HEK293 (cell line): ENCODE results near the gene MACO1.
A peak's percentile ranks its signal among the peaks of the same experiment; 100 is the strongest.

ENCODE experiments used
- CTCF ChIA-PET: fragments of 350-600 bp; formaldehyde crosslinking; extraction: SDS; loops from one replicate; lab custom pipeline; 2021; ENCODE audit warnings: antibody characterized with exemption; lab: Yijun Ruan, JAX
- POLR2A ChIA-PET: fragments of 300-600 bp; formaldehyde crosslinking; extraction: SDS; loops from one replicate; lab custom pipeline; 2020; ENCODE audit warnings: antibody characterized with exemption, inconsistent platforms; lab: Yijun Ruan, JAX
- H3K27ac ChIP-seq: fragments of 200-500 bp; sonication (Bioruptor generic); 2 replicates; pipeline ENCODE4 v1.5.1; 2014; ENCODE audit warnings: low read depth, low read length, control low read depth, inconsistent platforms; ENCODE audit errors: extremely low read depth
- H3K36me3 ChIP-seq, 2 experiments: fragments of 200-500 bp in 1 of 2; sonication (Bioruptor generic) in 1 of 2; 1 replicate in 1 of 2; 2 replicates in 1 of 2; pipeline ENCODE4 v1.5.1; 2014 to 2017; ENCODE audit warnings: inconsistent platforms in 2 of 2, low read length in 2 of 2; ENCODE audit not compliant: control insufficient read depth in 2 of 2, insufficient read depth in 1 of 2
- H3K4me1 ChIP-seq: fragments of 200-500 bp; sonication (Bioruptor generic); 2 replicates; pipeline ENCODE4 v1.5.1; 2014; ENCODE audit warnings: mild to moderate bottlenecking, low read length, inconsistent platforms; ENCODE audit not compliant: control insufficient read depth, insufficient read depth
- H3K4me3 ChIP-seq: 2 replicates; pipeline ENCODE4 v1.5.1; 2011; ENCODE audit warnings: low read depth, mild to moderate bottlenecking, control low read depth, low read length, moderate library complexity
- H3K9me3 ChIP-seq: fragments of 200-500 bp; sonication (Bioruptor generic); 2 replicates; pipeline ENCODE4 v1.5.1; 2014; ENCODE audit warnings: low read depth, low read length, inconsistent platforms; ENCODE audit not compliant: control insufficient read depth, insufficient read depth
- FEZF1 ChIP-seq: fragments of 450-650 bp; formaldehyde crosslinking; IDR thresholded peaks from 2 replicates; pipeline ENCODE4 v1.5.1; 2016; ENCODE audit warnings: missing biosample characterization, missing genetic modification characterization
- IKZF3 ChIP-seq: fragments of 450-650 bp; IDR thresholded peaks from 2 replicates; pipeline ENCODE4 v1.5.0; 2018; ENCODE audit warnings: missing biosample characterization, mild to moderate bottlenecking, missing genetic modification characterization, moderate library complexity
- PRDM2 ChIP-seq: fragments of 450-650 bp; formaldehyde crosslinking; IDR thresholded peaks from 2 replicates; pipeline ENCODE4 v1.5.1; 2016; ENCODE audit warnings: missing biosample characterization, missing genetic modification characterization, borderline replicate concordance
- PRDM6 ChIP-seq: fragments of 450-650 bp; formaldehyde crosslinking; IDR thresholded peaks from 2 replicates; pipeline ENCODE4 v1.5.1; 2017; ENCODE audit warnings: missing biosample characterization, missing genetic modification characterization
- TRIM28 ChIP-seq: IDR thresholded peaks from 2 replicates; pipeline ENCODE4 v1.6.1; 2011; ENCODE audit warnings: low read length, control low read depth, borderline replicate concordance
- ZBTB6 ChIP-seq: fragments of 450-650 bp; formaldehyde crosslinking; IDR thresholded peaks from 2 replicates; pipeline ENCODE4 v1.5.1; 2017; ENCODE audit warnings: missing biosample characterization, missing genetic modification characterization
- ZNF239 ChIP-seq: fragments of 450-650 bp; formaldehyde crosslinking; IDR thresholded peaks from 2 replicates; pipeline ENCODE4 v1.5.1; 2016; ENCODE audit warnings: missing biosample characterization, missing genetic modification characterization
- ZNF530 ChIP-seq: fragments of 450-650 bp; formaldehyde crosslinking; IDR thresholded peaks from 2 replicates; pipeline ENCODE4 v1.5.1; 2016; ENCODE audit warnings: low read depth, missing biosample characterization, missing genetic modification characterization
- ZNF585B ChIP-seq: fragments of 450-650 bp; formaldehyde crosslinking; IDR thresholded peaks from 2 replicates; pipeline ENCODE4 v1.5.1; 2016; ENCODE audit warnings: missing biosample characterization, missing genetic modification characterization
- ZNF785 ChIP-seq: fragments of 450-650 bp; formaldehyde crosslinking; IDR thresholded peaks from 2 replicates; pipeline ENCODE4 v1.5.1; 2016; ENCODE audit warnings: missing biosample characterization, missing genetic modification characterization
- ZSCAN16 ChIP-seq: fragments of 450-650 bp; formaldehyde crosslinking; IDR thresholded peaks from 2 replicates; pipeline ENCODE4 v1.5.1; 2016; ENCODE audit warnings: missing biosample characterization, missing genetic modification characterization
- ZSCAN30 ChIP-seq: fragments of 450-650 bp; IDR thresholded peaks from 2 replicates; pipeline ENCODE4 v1.5.1; 2018; ENCODE audit warnings: missing biosample characterization, mild to moderate bottlenecking, missing genetic modification characterization, moderate library complexity
- TF ChIP-seq, protein P1 (sequence below): fragments of 450-650 bp; formaldehyde crosslinking; IDR thresholded peaks from 2 replicates; pipeline ENCODE4 v1.5.1; 2017; ENCODE audit warnings: missing biosample characterization, missing genetic modification characterization

The MACO1 gene

GRCh38 chr1:25484533-25484932, 53.8 kb downstream of the MACO1 start (continued):
- no peak for TF ChIP-seq PRDM2 (tag by site-specific recombination)
- TF ChIP-seq ZNF239 (tag by site-specific recombination) = no peak
- TF ChIP-seq ZNF530 (tag by site-specific recombination) = no peak
- no peak for TF ChIP-seq ZBTB6 (tag by site-specific recombination)

DNA sequence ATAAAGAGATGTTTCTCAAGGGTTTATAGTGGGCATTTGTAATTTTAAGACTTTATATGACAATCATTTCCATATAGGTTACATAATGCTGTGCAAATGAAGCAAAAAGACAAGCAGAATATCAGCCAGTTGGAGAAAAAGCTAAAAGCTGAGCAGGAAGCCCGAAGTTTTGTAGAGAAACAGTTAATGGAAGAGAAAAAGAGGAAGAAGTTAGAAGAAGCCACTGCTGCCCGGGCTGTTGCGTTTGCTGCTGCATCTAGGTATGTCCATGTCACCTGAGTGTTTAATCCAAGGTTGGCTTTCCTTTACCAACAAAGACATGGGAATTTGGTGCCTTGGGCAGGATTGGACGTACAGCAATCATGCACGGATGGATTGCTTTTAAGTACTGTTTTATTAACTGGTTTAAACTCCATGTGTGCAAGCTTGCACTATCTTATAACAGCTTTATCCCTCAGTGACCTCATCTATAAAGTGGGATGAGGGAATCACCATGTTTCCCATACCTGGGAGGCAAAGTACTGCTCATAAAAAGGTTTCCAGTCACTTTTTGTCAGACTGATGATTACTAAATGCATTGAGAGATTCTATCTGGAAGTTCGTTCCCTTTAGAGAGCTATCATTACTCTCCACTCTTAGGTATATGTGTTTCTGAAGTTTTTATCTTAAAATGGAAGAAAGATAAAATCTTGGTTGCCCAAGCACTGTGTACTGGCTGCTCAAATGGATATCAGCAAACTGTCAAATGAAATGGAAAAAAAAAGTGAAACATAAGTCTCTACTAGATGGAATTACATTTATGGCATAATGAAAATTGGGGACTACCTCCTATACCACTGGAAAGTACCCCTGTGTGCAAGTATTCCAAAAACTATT, 55.1 kb downstream of the MACO1 start:
- Histone ChIP-seq H3K36me3 (peaks cover 8 to 37% of the 10 kb centered on the region in 2 experiments), H3K4me3 (no peak overlapping the region), H3K4me1 (peaks cover 4% of the 10 kb centered on the region; the same call in 1 of the 2 replicates), H3K9me3 (no peaks in the 10 kb centered on the region), H3K27ac (no peak overlapping the region)
- ChIA-PET CTCF (interaction anchor here (0.7 to 4.2 kb wide), 6 partner anchors 8 to 1211 kb away, joined by 4 to 52 read pairs (median 4); no protein-coding TSS in a partner anchor), POLR2A (no interaction called here)
- no peak for TF ChIP-seq ZSCAN16 (tag by site-specific recombination)
- TF ChIP-seq, protein P1, sequence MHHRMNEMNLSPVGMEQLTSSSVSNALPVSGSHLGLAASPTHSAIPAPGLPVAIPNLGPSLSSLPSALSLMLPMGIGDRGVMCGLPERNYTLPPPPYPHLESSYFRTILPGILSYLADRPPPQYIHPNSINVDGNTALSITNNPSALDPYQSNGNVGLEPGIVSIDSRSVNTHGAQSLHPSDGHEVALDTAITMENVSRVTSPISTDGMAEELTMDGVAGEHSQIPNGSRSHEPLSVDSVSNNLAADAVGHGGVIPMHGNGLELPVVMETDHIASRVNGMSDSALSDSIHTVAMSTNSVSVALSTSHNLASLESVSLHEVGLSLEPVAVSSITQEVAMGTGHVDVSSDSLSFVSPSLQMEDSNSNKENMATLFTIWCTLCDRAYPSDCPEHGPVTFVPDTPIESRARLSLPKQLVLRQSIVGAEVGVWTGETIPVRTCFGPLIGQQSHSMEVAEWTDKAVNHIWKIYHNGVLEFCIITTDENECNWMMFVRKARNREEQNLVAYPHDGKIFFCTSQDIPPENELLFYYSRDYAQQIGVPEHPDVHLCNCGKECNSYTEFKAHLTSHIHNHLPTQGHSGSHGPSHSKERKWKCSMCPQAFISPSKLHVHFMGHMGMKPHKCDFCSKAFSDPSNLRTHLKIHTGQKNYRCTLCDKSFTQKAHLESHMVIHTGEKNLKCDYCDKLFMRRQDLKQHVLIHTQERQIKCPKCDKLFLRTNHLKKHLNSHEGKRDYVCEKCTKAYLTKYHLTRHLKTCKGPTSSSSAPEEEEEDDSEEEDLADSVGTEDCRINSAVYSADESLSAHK (tag by site-specific recombination) = 0 out of 2 replicates have a peak, but pooled peaks have one; percentile 27
- peak; percentile 42; the same call in 1 of the 2 replicates for TF ChIP-seq FEZF1 (tag by site-specific recombination)
- no peak for TF ChIP-seq ZNF785 (tag by site-specific recombination)
- TF ChIP-seq IKZF3 (tag by site-specific recombination) = 0 out of 2 replicates have a peak, but pooled peaks have one; percentile 30
- no peak for TF ChIP-seq ZNF585B
- 0 out of 2 replicates have a peak, but pooled peaks have one; percentile 63 for TF ChIP-seq TRIM28
- 0 out of 2 replicates have a peak, but pooled peaks have one; percentile 11 for TF ChIP-seq ZSCAN30
- peak; percentile 3; the same call in 1 of the 2 replicates for TF ChIP-seq PRDM6 (tag by site-specific recombination)
